Measurements from ENCODE around the gene MBTPS2. TPM values are rescaled to one million over a fixed set of nuclear protein-coding genes. Genes with fewer than 3 reads are reported as not detected.

Gene MBTPS2
- total RNA-seq, 1 donor from 2014 or later, result 9.4 TPM

GRCh38 chrX:21905953-21906352 is 66.5 kb downstream of the MBTPS2 start:
- no peak for DNase-seq
- Histone ChIP-seq H3K27ac (replicated peaks) (no peak overlapping the region), H3K4me3 (no peak overlapping the region), H3K27me3 (ENCODE audit: low read depth) (no peaks in the 10 kb centered on the region), H3K4me1 (no peaks in the 10 kb centered on the region), H3K9me3 (replicated peaks) (no peaks in the 10 kb centered on the region), H3K36me3 (no peaks in the 10 kb centered on the region)
- no peak for TF ChIP-seq CTCF (IDR thresholded peaks at IDR 0.05; ENCODE audit: borderline replicate concordance)
- intact Hi-C loops (cut with micrococcal nuclease), result no loop called here

- TF ChIP-seq CTCF (IDR thresholded peaks at IDR 0.05; ENCODE audit: borderline replicate concordance), result no peak
- Histone ChIP-seq H3K36me3 (no peaks in the 10 kb centered on the region), H3K4me1 (no peaks in the 10 kb centered on the region), H3K9me3 (replicated peaks) (no peaks in the 10 kb centered on the region), H3K27ac (replicated peaks) (no peak overlapping the region), H3K4me3 (no peak overlapping the region), H3K27me3 (ENCODE audit: low read depth) (no peaks in the 10 kb centered on the region)
- intact Hi-C loops (cut with micrococcal nuclease), result no loop called here
- DNase-seq, result no peak
Observed at GRCh38 chrX:21907260-21907659, 67.8 kb downstream of the MBTPS2 start.

DNA sequence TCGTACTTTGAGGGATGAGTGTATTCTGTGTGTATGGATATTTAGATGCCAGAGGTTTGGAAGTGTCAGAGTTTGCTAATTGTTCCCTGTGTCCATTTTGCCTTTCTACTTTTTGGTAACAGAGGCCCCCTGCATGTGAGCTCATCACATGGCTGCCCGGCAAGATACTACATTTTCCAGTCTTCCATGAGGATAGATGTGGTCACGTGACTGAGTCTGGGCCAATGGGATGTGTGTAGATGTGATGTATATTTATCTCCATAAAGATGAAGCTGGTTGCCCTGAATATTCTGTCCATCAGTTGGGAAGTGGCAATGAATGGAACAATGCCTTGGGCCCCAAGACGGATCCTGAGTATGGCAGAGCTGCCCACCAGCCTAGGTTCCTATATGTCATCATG is 72.1 kb downstream of the MBTPS2 start:
- no peaks in the 10 kb centered on the region for H3K36me3 ChIP-seq
- no peaks in the 10 kb centered on the region for H3K9me3 ChIP-seq (replicated peaks)
- no peak overlapping the region for H3K4me3 ChIP-seq
- no peaks in the 10 kb centered on the region for H3K4me1 ChIP-seq
- intact Hi-C loops (cut with micrococcal nuclease), result no loop called here
- DNase-seq, result no peak
- H3K27me3 ChIP-seq (ENCODE audit: low read depth), result no peaks in the 10 kb centered on the region
- no peak for TF ChIP-seq CTCF (IDR thresholded peaks at IDR 0.05; ENCODE audit: borderline replicate concordance)
- no peak overlapping the region for H3K27ac ChIP-seq (replicated peaks)

DNA sequence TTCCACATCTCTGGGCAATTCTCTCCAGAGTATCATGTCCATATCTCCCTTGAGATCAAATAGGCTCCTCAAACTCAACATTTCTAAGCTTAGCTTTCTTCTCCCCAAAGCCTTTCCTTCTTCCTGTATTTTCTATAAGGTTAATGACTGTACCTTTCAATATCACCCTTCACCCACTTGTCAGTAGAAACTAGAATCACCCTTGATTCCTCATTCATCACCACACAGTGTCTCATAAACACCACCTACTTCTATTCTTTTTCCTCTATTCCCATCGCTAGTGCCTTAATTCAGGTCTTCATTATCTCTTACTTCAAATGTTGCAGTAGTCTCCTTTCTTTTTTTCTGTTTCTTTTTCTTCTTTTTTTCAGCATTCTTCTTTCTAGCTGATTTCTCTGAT is 72.8 kb downstream of the MBTPS2 start:
- H3K4me3 ChIP-seq, result no peak overlapping the region
- no peaks in the 10 kb centered on the region for H3K27me3 ChIP-seq (ENCODE audit: low read depth)
- intact Hi-C loops (cut with micrococcal nuclease), result no loop called here
- no peaks in the 10 kb centered on the region for H3K9me3 ChIP-seq (replicated peaks)
- no peak overlapping the region for H3K27ac ChIP-seq (replicated peaks)
- H3K4me1 ChIP-seq, result no peaks in the 10 kb centered on the region
- TF ChIP-seq CTCF (IDR thresholded peaks at IDR 0.05; ENCODE audit: borderline replicate concordance), result no peak
- no peaks in the 10 kb centered on the region for H3K36me3 ChIP-seq
- DNase-seq, result no peak

- intact Hi-C loops (cut with micrococcal nuclease), result no loop called here
- no peak for TF ChIP-seq CTCF (IDR thresholded peaks at IDR 0.05; ENCODE audit: borderline replicate concordance)
- no peaks in the 10 kb centered on the region for H3K27me3 ChIP-seq (ENCODE audit: low read depth)
- no peaks in the 10 kb centered on the region for H3K36me3 ChIP-seq
- no peaks in the 10 kb centered on the region for H3K4me1 ChIP-seq
- H3K4me3 ChIP-seq, result no peak overlapping the region
- H3K9me3 ChIP-seq (replicated peaks), result no peaks in the 10 kb centered on the region
- no peak for DNase-seq
- H3K27ac ChIP-seq (replicated peaks), result no peak overlapping the region
Observed at GRCh38 chrX:21912989-21913388, 73.6 kb downstream of the MBTPS2 start.

GRCh38 chrX:21926116-21926515 is 86.7 kb downstream of the MBTPS2 start:
- Histone ChIP-seq H3K36me3 (no peaks in the 10 kb centered on the region), H3K4me3 (peak overlapping the region; percentile 44), H3K27ac (replicated peaks) (peak overlapping the region; percentile 50), H3K9me3 (replicated peaks) (no peaks in the 10 kb centered on the region), H3K27me3 (ENCODE audit: low read depth) (no peaks in the 10 kb centered on the region), H3K4me1 (no peaks in the 10 kb centered on the region)
- no peak for TF ChIP-seq CTCF (IDR thresholded peaks at IDR 0.05; ENCODE audit: borderline replicate concordance)
- no peak for DNase-seq
- intact Hi-C loops (cut with micrococcal nuclease), result no loop called here

Measured in left ventricle myocardium inferior (tissue), 1 donor.